Adrenal gland (tissue), 5 donors: ENCODE results near the gene CFAP299.

ENCODE experiments used
- POLR2A ChIP-seq, 2 donors: fragments of 450-650 bp; IDR thresholded peaks; one replicate each; pipeline ENCODE4 v1.6.1; 2017; ENCODE audit warnings: antibody characterized with exemption in 2 of 2, mild to moderate bottlenecking in 2 of 2, moderate library complexity in 1 of 2
- TF ChIP-seq, protein P1 (sequence below), 6 experiments: fragments of 450-650 bp in 4 of 6; fragments of 200-600 bp in 2 of 6; sonication (generic) in 1 of 6; IDR thresholded peaks; 1 replicate in 5 of 6; 2 replicates in 1 of 6; pipeline versions ENCODE4 v1.5.1 to v1.8.0; 2016 to 2021; ENCODE audit warnings: antibody characterized with exemption in 6 of 6, mild to moderate bottlenecking in 2 of 6, moderate library complexity in 1 of 6
- donor health status: DM: no; HTN: no; CAD: no.

DNA sequence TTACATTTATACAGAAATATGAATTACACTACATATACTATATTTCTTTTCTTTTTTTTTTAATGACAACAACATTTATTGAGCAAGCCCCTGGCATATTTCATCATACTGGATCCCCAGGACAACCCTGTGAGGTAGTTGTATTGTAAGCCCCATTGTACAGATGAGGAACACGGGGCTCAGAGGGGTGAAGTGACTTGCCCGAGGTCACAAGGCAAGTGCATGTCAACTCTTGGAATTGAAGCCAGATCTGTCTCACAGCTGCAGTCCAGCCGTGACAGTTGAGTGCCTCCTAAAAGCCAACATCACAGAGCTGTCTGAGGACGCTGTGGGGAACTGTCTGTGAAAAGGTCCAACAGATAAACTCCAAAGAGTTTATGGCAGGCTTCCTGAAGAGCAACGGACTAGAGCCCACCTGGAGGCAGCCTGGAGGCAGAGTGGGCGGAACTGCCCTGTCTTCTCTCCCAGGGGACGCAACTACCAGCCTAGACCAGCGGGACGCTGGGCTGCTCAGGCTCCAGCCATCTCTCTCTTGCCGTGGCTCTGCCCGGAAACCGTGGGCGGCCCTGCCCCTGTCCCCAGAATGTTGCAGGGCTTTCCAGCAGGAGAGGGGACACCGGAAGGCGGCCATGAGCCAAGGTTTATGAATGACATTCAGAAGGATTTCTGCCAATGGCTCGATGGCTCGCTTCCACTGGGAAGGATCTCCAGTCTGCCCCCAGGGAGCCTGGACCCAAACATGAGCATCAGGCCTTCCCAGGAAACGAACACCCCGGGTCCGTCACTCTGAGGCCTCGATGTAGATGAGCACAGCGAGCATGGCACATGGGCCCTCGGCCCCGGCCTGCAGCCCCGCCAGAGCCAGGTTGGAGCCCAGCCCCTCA lies 50.1 kb downstream of the CFAP299 start:
- TF ChIP-seq POLR2A (IDR thresholded peaks at IDR 0.05): no peak
- TF ChIP-seq, protein P1, sequence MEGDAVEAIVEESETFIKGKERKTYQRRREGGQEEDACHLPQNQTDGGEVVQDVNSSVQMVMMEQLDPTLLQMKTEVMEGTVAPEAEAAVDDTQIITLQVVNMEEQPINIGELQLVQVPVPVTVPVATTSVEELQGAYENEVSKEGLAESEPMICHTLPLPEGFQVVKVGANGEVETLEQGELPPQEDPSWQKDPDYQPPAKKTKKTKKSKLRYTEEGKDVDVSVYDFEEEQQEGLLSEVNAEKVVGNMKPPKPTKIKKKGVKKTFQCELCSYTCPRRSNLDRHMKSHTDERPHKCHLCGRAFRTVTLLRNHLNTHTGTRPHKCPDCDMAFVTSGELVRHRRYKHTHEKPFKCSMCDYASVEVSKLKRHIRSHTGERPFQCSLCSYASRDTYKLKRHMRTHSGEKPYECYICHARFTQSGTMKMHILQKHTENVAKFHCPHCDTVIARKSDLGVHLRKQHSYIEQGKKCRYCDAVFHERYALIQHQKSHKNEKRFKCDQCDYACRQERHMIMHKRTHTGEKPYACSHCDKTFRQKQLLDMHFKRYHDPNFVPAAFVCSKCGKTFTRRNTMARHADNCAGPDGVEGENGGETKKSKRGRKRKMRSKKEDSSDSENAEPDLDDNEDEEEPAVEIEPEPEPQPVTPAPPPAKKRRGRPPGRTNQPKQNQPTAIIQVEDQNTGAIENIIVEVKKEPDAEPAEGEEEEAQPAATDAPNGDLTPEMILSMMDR (IDR thresholded peaks at IDR 0.05): no peak
